NCI-H2081 (cell line): ENCODE data around the gene CYP27B1.
A peak's percentile ranks its signal among the peaks of the same experiment; 100 is the strongest.

ENCODE experiments used
- DNase-seq, 2 experiments: peaks; one replicate each; lab custom pipeline; 2025; lab: John Stamatoyannopoulos, UW

Gene CYP27B1

GRCh38 chr12:57751788-57752667 is 14.8 kb downstream of the CYP27B1 start, which contains the start of gene CDK4:
CDK4 (minus strand) TSS chr12:57752310; CDS start chr12:57751717, 593 bp downstream.
- DNase-seq: peak; percentile 99

- no peak for DNase-seq
Observed at GRCh38 chr12:57751432-57751787, 15.5 kb downstream of the CYP27B1 start.

DNA sequence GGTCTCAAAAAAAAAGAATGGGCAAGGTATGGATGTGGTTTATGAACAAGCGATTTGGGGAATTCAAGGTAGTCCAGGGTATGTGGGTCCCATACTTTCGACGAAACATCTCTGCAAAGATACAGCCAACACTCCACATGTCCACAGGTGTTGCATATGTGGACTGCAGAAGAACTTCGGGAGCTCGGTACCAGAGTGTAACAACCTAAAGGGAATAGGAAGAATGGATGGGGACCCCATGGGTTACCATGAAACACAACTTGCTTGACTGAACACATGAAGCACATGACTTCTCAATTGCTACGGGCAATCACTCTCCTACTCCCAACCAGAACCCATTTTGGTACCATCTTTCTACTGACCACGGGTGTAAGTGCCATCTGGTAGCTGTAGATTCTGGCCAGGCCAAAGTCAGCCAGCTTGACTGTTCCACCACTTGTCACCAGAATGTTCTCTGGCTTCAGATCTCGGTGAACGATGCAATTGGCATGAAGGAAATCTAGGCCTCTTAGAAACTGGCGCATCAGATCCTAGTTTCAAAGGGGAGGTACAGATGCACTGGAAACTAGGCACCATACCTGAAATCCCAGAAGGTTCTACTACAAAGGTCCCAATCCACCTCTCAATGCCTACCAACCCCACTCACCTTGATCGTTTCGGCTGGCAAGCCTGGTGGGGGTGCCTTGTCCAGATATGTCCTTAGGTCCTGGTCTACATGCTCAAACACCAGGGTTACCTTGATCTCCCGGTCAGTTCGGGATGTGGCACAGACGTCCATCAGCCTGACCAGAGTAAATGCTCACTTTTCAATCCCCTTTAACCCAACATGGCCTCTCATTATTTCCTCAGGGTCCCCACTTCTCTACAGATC is 16.1 kb downstream of the CYP27B1 start:
- DNase-seq: no peak

DNA sequence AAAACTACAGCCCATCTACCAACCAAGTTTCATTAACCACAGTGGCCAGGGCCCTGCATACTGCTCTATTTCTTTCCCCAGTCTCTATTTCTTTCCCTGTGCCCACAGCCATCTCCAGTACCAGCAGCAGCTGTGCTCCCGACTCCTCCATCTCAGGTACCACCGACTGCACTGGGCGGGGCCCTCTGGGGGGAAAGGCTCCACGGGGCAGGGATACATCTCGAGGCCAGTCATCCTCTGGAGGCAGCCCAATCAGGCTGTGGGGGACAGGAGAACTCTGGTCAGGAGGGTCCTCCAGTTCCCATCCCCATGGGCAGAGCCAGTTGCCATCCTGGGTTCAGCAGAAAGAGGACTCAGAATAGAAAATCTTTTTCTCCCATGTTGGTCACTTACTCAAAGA is 17.8 kb downstream of the CYP27B1 start:
- no peak for DNase-seq

GRCh38 chr12:57746025-57746424 is 20.9 kb downstream of the CYP27B1 start:
- DNase-seq: no peak

DNA sequence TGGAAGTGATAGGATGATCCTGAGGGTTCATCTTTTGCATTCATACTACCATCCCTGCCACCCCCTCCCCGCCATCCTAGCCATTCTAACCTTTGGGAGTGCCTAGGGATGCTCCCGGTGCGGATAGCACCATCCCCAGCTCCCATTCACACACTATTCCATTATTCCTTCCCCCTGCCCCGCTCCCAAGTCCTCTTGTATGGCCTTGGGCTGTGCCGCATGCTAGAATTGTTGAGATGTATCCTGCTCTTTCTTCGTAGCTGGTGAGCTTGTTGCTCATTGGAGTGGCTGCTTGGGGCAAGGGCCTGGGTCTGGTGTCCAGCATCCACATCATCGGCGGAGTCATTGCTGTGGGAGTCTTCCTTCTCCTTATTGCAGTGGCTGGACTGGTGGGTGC is 21.4 kb downstream of the CYP27B1 start:
- no peak for DNase-seq

DNA sequence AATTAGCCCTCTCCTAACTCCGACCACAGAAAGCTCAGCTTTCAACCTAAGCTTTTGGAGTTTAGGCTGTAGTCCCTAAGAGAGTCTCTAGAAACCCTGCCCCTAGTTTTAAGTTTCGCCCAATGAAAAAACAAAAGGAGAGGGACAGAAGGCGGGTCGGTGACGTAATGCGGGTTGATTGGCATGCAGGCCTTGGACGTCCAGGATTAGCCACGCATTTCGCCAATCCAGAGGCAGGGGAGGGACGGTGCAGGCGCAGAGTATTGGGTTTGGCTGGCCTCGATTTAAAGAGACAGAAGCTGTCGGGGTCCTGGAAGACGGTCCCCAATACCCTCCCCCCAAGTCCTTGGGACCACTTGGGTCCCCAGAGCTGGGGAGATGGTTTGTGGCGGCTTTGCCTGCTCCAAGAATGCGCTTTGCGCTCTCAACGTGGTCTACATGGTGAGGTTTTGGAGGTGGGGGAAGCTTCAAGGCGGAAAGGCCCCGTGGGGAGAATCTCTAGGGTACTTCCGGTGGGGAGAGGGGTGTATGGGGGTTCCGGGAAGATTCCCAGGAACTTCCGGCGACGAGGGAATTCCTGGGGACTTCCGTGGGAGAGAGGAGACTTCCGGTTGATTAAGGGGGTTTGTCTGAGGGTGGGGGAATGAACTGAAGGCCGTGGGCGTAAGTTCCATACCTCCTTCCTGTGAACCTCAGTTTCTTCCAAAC is 21.9 kb downstream of the CYP27B1 start, which contains the start of gene TSPAN31:
Gene TSPAN31 (plus strand): TSS at position 263 of the 708 bp plus-strand sequence. CDS start 116 bp downstream, at position 379.
- DNase-seq: peak; percentile 97 to 98

GRCh38 chr12:57744194-57744776 is 22.6 kb downstream of the CYP27B1 start:
- DNase-seq: peak; percentile 79 to 82

- no peak for DNase-seq
Observed at GRCh38 chr12:57743769-57744168, 23.1 kb downstream of the CYP27B1 start.

GRCh38 chr12:57741844-57742738 is 24.8 kb downstream of the CYP27B1 start:
- no peak for DNase-seq

GRCh38 chr12:57741413-57741789 is 25.5 kb downstream of the CYP27B1 start:
- no peak for DNase-seq

DNA sequence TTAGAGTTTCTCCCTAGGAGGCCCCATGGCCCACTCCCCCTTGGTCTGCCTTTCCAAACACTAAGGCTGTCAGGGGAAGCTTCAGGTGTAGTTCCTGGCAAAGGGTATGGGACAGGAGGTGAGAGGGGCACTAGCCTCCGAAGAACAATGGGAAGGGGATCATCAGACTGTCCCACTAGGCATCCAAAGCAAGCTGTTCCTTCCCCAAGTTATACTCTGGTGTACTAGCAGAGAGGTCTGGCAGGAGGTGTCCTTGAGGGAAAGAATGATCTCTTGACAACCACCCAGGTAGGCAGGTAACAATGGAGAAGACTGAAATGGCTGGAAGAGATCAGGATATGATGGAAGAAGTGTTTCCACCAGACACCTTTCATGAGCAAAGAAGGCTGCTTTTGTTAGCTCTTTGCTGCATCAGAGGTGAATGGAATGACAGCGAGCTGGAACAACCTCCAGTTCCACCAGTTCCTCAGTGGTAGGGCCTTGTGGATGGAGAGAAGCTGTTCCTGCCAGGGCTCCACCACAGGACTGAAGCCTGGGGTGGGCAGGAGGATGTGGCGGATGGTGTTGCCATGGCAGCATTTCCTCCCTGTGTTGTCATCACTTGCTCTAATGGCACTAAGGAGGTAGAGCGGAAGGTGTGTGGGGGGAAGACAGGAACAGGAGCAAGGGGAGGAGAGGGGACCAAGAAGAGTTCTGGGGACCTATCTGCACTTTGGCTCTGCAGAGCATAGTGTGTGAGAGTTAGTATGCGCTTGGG is 26.0 kb downstream of the CYP27B1 start:
- no peak for DNase-seq

- DNase-seq: no peak
Observed at GRCh38 chr12:57739914-57740538, 26.9 kb downstream of the CYP27B1 start.

DNA sequence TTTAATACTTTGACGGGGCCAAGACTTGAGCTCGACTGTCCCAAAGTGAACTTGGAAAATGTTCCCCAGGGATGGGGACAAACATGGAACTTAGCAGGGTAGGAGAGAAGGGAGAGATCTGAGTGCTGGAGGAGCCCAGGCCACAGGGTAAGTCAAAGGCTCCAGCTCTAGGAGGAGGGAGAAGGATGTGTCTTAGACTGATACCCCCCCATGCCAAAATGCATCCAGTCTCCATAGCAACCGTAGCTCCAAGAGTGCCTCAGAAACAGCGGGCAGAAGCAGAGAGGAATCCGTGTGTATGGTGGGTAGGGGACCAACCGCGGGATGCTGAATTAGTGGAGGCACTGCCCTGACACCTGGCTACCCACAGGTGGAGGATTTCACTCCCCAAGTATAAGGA is 27.5 kb downstream of the CYP27B1 start:
- no peak for DNase-seq

- peak; percentile 25 to 47 for DNase-seq
Observed at GRCh38 chr12:57738661-57739237, 28.1 kb downstream of the CYP27B1 start, which contains the start of gene AGAP2. AGAP2 (minus strand) TSS chr12:57738742; CDS start chr12:57738246, 496 bp downstream.

DNA sequence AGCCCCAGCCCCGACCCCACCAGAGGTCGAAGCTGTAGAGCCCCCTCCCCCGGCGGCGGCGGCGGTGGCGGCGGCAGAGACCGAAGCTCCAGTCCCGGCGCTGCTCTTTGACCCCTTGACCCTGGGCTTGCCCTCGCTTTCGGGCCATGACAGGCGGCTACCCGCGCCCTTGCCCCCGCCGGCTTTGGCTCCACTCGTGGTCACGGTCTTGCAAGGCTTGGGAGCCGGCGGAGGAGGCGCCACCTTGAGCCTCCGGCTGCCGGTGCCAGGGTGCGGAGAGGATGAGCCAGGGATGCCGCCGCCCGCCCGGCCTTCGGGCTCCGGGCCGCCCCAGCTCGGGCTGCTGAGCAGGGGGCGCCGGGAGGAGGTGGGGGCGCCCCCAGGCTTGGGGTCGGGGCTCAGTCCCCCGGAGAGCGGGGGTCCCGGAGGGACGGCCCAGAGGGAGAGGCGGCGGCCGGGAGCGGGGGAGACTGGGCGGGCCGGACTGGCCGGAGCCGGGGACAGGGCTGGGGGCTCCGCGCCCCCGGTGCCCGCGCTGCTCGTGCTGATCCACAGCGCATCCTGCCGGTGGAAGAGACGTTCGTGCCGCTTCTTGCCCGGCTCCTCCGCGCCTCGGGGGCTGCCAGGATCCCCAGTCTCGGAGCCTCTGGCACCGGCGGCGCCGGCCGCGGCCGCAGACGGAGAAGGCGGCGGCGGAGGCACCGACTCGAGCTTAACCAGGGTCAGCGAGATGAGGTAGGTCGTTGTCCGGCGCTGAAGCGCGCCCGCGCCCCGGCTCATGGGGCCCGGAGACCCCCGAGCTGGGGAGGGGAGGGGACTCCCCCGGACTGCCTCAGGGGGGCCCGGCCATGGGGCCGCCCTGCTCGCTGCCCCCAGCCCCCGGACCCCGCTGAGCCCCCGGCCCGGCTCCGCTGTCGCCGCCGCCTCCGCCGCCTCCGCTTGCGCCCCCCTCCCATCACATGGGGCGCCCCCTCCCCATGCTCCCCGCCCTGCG is 29.1 kb downstream of the CYP27B1 start:
- DNase-seq: peak in 1 of 2 experiments; percentile 42

- DNase-seq: no peak
Observed at GRCh38 chr12:57736741-57737466, 30.0 kb downstream of the CYP27B1 start.
